Ectodermal cell (in vitro differentiated cells): ENCODE measurements around the gene TFAP2D.

Experiments used
- H3K27ac ChIP-seq: 2 replicates; pipeline ENCODE4 v1.7.0; 2013; ENCODE audit warnings: mild to moderate bottlenecking, low read depth, low read length; ENCODE audit not compliant: insufficient read depth, poor library complexity, severe bottlenecking
- H3K27me3 ChIP-seq: 2 replicates; pipeline ENCODE4 v1.7.0; 2013; ENCODE audit warnings: mild to moderate bottlenecking, low read length; ENCODE audit not compliant: insufficient read depth, control insufficient read depth, poor library complexity, severe bottlenecking
- H3K36me3 ChIP-seq: one replicate; pipeline ENCODE4 v1.7.0; 2013; ENCODE audit warnings: low read length; ENCODE audit not compliant: control insufficient read depth, insufficient read depth
- H3K4me1 ChIP-seq: one replicate; pipeline ENCODE4 v1.7.0; 2013; ENCODE audit warnings: low read length; ENCODE audit not compliant: control insufficient read depth, insufficient read depth
- H3K4me3 ChIP-seq: 2 replicates; pipeline ENCODE4 v1.7.0; 2013; ENCODE audit warnings: low read depth, low read length, control low read depth; ENCODE audit not compliant: insufficient read depth
- H3K9me3 ChIP-seq: 2 replicates; pipeline ENCODE4 v1.7.0; 2013; ENCODE audit warnings: mild to moderate bottlenecking, low read length, moderate library complexity; ENCODE audit not compliant: control insufficient read depth
- WGBS, 2 experiments: methylation state at CpG; one replicate each; pipeline ENCODE4 v1.1.7; 2013; ENCODE audit warnings: missing lambda C conversion rate in 2 of 2; 5-methylcytosine and 5-hydroxymethylcytosine counted together

The TFAP2D gene

DNA sequence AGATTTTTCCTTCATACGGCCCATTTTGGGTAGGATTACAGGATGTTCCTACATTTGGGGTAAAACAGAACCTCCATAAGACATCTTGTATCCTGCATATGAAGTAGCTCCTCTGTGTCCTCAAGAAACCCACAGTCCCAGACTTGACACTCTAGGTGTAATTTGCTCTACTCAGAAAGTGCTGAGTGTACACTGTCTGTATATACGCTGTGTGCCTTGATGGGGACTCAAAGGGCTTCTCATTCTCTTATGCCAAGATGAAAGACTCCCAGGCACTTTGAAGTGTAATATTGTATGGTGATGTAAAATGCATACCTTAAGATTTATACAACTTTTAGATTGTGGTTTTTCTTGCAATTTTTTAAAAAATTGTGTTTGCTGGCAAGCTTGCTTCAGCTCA lies 5.2 kb downstream of the TFAP2D start:
- Histone ChIP-seq H3K4me1 (peaks cover 19% of the 10 kb centered on the region), H3K4me3 (no peak overlapping the region), H3K36me3 (no peaks in the 10 kb centered on the region), H3K27ac (no peak overlapping the region), H3K9me3 (no peaks in the 10 kb centered on the region), H3K27me3 (peaks cover 100% of the 10 kb centered on the region)
- 20 to 31% methylated on average over 2 of the region's 2 CpGs for WGBS, 2 experiments

- no peak overlapping the region for H3K4me3 ChIP-seq
- H3K27ac ChIP-seq: no peak overlapping the region
- 1 to 3% methylated on average over 10 of the region's 10 CpGs for WGBS, 2 experiments
- peaks cover 7% of the 10 kb centered on the region for H3K4me1 ChIP-seq
- H3K9me3 ChIP-seq: no peaks in the 10 kb centered on the region
- H3K27me3 ChIP-seq: peaks cover 100% of the 10 kb centered on the region
- no peaks in the 10 kb centered on the region for H3K36me3 ChIP-seq
Observed at GRCh38 chr6:50720623-50721022, 7.3 kb downstream of the TFAP2D start.

GRCh38 chr6:50721978-50722377 lies 8.7 kb downstream of the TFAP2D start:
- 8 to 11% methylated on average over 19 of the region's 19 CpGs for WGBS, 2 experiments
- no peak overlapping the region for H3K4me3 ChIP-seq

GRCh38 chr6:50722829-50723554 lies 9.7 kb downstream of the TFAP2D start:
- Histone ChIP-seq H3K27me3 (peaks cover 100% of the 10 kb centered on the region), H3K27ac (no peak overlapping the region), H3K9me3 (no peaks in the 10 kb centered on the region), H3K4me3 (no peak overlapping the region), H3K36me3 (no peaks in the 10 kb centered on the region), H3K4me1 (no peaks in the 10 kb centered on the region)
- 7 to 10% methylated on average over 24 of the region's 24 CpGs for WGBS, 2 experiments

More at GRCh38 chr6:50721978-50722377, 8.7 kb downstream of the TFAP2D start:
- peaks cover 100% of the 10 kb centered on the region for H3K27me3 ChIP-seq
- no peaks in the 10 kb centered on the region for H3K36me3 ChIP-seq
- H3K27ac ChIP-seq: no peak overlapping the region
- no peaks in the 10 kb centered on the region for H3K9me3 ChIP-seq
- H3K4me1 ChIP-seq: no peaks in the 10 kb centered on the region

GRCh38 chr6:50724381-50725124 lies 11.2 kb downstream of the TFAP2D start:
- Histone ChIP-seq H3K27me3 (peaks cover 96% of the 10 kb centered on the region), H3K4me1 (no peaks in the 10 kb centered on the region), H3K27ac (no peak overlapping the region), H3K4me3 (no peak overlapping the region), H3K36me3 (no peaks in the 10 kb centered on the region), H3K9me3 (no peaks in the 10 kb centered on the region)
- 8 to 9% methylated on average over 43 of the region's 43 CpGs for WGBS, 2 experiments

DNA sequence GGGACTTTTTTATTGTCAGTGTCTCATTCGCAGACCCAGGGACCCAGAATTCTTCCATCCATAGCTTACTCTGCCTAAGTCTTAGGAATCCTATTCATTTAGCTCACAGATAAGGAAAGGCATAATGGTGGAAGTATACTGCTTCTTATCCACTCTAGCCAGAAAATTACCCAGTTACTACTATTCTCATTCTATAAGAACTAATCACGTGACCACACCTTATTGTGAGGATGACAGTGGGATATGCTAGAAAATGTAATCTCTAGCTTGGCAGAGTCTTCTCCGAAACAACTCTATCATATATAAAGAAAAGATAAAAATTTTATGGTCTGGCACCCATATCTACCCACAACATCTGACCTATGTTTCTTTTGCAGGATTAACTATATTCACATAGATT lies 21.2 kb downstream of the TFAP2D start:
- Histone ChIP-seq H3K36me3 (no peaks in the 10 kb centered on the region), H3K9me3 (no peaks in the 10 kb centered on the region), H3K27ac (no peak overlapping the region), H3K4me3 (no peak overlapping the region), H3K27me3 (no peaks in the 10 kb centered on the region), H3K4me1 (no peaks in the 10 kb centered on the region)
- WGBS, 2 experiments: 87 to 100% methylated on average over 1 to 2 of the region's 3 CpGs

- Histone ChIP-seq H3K27me3 (no peaks in the 10 kb centered on the region), H3K9me3 (no peaks in the 10 kb centered on the region), H3K27ac (no peak overlapping the region), H3K36me3 (no peaks in the 10 kb centered on the region), H3K4me3 (no peak overlapping the region), H3K4me1 (no peaks in the 10 kb centered on the region)
- 66 to 69% methylated on average over 3 of the region's 3 CpGs for WGBS, 2 experiments
Observed at GRCh38 chr6:50742161-50742560, 28.8 kb downstream of the TFAP2D start.

DNA sequence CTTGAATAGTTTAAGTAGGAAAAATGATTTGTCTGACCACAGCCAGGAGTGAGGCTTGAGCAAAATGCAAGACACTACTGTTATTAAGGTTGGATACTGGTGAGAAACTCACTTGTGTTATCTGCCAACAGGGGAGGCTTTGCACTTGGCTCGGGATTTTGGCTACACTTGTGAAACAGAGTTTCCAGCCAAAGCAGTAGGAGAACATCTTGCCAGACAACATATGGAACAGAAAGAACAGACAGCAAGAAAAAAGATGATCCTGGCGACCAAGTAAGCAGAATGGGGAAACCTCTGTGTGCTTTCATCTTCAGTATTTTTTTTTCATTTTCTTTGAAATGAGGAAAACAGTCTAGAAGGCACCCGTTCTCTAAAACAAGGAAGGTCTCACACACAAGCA lies 31.6 kb downstream of the TFAP2D start:
- H3K36me3 ChIP-seq: no peaks in the 10 kb centered on the region
- 84 to 88% methylated on average over 3 of the region's 3 CpGs for WGBS, 2 experiments

DNA sequence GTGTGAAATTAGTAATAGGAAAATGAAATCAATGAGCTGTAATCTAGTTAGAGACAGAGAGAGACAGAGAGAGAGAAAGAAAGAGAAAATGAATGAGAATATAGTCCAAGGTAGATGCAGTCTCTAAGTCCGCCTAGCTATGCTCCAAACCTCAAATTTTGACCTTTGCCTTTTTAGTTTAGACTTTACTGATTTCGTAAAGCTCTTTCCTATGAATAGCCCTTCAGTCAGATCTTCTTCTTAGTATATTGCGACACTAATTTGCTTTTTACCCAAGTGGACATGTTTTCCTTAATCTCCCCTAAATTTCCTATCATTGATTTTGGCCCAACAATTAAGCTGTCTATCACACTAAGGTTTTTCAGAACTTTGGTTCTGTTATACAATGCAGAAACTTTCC lies 49.5 kb downstream of the TFAP2D start:
- no peaks in the 10 kb centered on the region for H3K27me3 ChIP-seq
- H3K4me3 ChIP-seq: no peak overlapping the region
- no peaks in the 10 kb centered on the region for H3K9me3 ChIP-seq
- WGBS, 2 experiments: 90 to 93% methylated on average over 3 of the region's 3 CpGs
- H3K36me3 ChIP-seq: no peaks in the 10 kb centered on the region
- no peaks in the 10 kb centered on the region for H3K4me1 ChIP-seq
- no peak overlapping the region for H3K27ac ChIP-seq

More for the DNA sequence above, 31.6 kb downstream of the TFAP2D start:
- Histone ChIP-seq H3K4me1 (no peaks in the 10 kb centered on the region), H3K27me3 (no peaks in the 10 kb centered on the region), H3K9me3 (no peaks in the 10 kb centered on the region), H3K4me3 (no peak overlapping the region), H3K27ac (no peak overlapping the region)

- Histone ChIP-seq H3K27ac (no peak overlapping the region), H3K9me3 (no peaks in the 10 kb centered on the region)
Observed at GRCh38 chr6:50778696-50779095, 65.4 kb downstream of the TFAP2D start.

More at GRCh38 chr6:50778696-50779095, 65.4 kb downstream of the TFAP2D start:
- Histone ChIP-seq H3K4me3 (no peak overlapping the region), H3K36me3 (no peaks in the 10 kb centered on the region), H3K27me3 (no peaks in the 10 kb centered on the region), H3K4me1 (no peaks in the 10 kb centered on the region)
